ENCODE data around the gene PLCB4.

GRCh38 chr20:9206486-9206885 is 137.6 kb downstream of the PLCB4 start:
- no peak for TF ChIP-seq POLR2AphosphoS5 (IDR thresholded peaks at IDR 0.05; ENCODE audit: low read depth, low read length)
- no peak for TF ChIP-seq TAF1 (IDR thresholded peaks at IDR 0.05; ENCODE audit: borderline replicate concordance, insufficient read depth, low read length)
- no peak for TF ChIP-seq FOXP2 (optimal IDR thresholded peaks at IDR 0.05; ENCODE audit: borderline replicate concordance, extremely low read depth, extremely low read length, insufficient read depth)
- TF ChIP-seq REST (IDR thresholded peaks at IDR 0.05; ENCODE audit: insufficient read depth in 1 of 2, low read depth in 2 of 2, low read length in 2 of 2) = no peak
- TF ChIP-seq SIN3A (IDR thresholded peaks at IDR 0.05; ENCODE audit: borderline replicate concordance, insufficient read depth, low read length) = no peak

Data from PFSK-1 (cell line).